Esophagus muscularis mucosa (tissue), 4 donors: ENCODE measurements around the gene HOXA9.

Experiments used
- EP300 ChIP-seq: sonication (generic); formaldehyde crosslinking; IDR thresholded peaks from one replicate; pipeline ENCODE4 v1.6.1; 2017; ENCODE audit warnings: antibody characterized with exemption
- POLR2A ChIP-seq: fragments of 450-650 bp; IDR thresholded peaks from one replicate; pipeline ENCODE4 v1.6.1; 2017; ENCODE audit warnings: antibody characterized with exemption, moderate library complexity, mild to moderate bottlenecking, low read depth
- TF ChIP-seq, protein P1 (sequence below), 3 experiments: fragments of 200-600 bp in 2 of 3; fragments of 450-650 bp in 1 of 3; sonication (generic) in 2 of 3; IDR thresholded peaks; one replicate each; pipeline ENCODE4 v1.5.1; 2017 to 2019; ENCODE audit warnings: antibody characterized with exemption in 3 of 3, mild to moderate bottlenecking in 2 of 3, moderate library complexity in 1 of 3

DNA sequence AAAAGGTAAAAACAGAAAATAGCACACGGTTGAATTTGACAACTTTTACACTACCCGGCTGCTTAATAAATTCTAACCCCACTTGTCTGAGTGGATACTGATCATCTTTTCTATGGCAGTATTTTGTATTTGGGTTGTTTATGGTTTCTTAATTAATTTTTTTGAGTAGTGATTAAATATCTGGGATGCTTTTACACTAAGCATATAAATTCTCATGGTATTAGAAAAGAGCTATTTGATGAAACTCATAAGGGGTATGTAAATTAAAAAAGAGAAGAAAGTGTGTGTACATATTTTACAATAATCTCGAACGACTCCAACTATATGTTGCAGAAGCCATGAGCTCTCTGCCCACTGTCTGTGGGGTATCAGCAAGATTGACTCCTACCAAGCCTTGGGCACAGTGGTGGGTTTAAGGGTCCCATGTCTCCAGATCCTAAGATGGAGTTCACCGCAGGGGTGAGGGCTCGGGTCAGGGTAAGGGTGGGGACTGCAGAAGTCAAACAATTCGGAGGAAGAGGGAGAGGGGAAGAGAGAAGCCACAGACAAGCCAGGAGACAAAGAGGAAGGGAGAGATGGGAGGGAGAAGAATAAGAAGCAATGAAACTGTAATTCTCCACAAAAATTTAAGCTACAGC lies 42.1 kb upstream of the HOXA9 start:
- TF ChIP-seq, protein P1, sequence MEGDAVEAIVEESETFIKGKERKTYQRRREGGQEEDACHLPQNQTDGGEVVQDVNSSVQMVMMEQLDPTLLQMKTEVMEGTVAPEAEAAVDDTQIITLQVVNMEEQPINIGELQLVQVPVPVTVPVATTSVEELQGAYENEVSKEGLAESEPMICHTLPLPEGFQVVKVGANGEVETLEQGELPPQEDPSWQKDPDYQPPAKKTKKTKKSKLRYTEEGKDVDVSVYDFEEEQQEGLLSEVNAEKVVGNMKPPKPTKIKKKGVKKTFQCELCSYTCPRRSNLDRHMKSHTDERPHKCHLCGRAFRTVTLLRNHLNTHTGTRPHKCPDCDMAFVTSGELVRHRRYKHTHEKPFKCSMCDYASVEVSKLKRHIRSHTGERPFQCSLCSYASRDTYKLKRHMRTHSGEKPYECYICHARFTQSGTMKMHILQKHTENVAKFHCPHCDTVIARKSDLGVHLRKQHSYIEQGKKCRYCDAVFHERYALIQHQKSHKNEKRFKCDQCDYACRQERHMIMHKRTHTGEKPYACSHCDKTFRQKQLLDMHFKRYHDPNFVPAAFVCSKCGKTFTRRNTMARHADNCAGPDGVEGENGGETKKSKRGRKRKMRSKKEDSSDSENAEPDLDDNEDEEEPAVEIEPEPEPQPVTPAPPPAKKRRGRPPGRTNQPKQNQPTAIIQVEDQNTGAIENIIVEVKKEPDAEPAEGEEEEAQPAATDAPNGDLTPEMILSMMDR (IDR thresholded peaks at IDR 0.05), result no peak
- no peak for TF ChIP-seq POLR2A
- no peak for TF ChIP-seq EP300
